Middle frontal gyrus (tissue), 1 donor: Measurements from ENCODE around the gene MTCL3.
"Not testable (repeated sequence)": the region's sequence is repeated elsewhere in the genome, so short reads cannot be mapped to it uniquely, and the experiment has no call there.

Experiments
- DNase-seq: peaks from one replicate; pipeline ENCODE4 v3.0.0-alpha.2; 2015; ENCODE audit warnings: low spot score; ENCODE audit errors: extremely low spot score

The MTCL3 gene

DNA sequence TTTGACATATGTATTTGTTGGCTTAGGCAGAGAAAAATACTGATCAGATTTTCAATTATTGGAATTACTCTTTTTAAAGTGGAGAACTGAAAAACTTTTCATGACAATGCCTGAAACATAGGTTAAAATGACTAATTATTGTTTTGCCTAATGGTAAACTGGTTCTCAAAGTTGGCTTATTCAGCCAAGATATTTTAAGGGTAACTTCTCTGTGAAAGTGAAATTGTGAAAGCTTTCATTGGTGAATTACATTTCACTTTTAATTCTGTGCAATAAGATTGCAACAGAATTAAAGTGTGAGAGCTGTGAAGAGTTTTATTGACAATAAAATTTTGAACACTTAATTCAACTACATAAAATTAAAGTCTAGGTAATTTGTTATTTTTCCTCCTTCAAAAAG is 84.5 kb downstream of the MTCL3 start:
- DNase-seq, result no peak

DNA sequence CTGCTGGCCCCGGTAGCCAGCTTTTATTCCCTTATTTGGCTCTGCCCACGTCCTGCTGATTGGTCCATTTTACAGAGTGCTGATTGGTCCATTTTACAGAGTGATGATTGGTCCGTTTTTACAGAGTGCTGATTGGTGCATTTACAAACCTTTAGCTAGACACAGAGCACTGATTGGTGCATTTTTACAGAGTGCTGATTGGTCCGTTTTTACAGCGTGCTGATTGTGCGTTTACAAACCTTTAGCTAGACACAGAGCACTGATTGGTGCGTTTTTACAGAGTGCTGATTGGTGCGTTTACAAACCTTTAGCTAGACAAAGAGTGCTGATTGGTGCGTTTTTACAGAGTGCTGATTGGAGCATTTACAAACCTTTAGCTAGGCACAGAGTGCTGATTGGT is 90.6 kb downstream of the MTCL3 start:
- not testable (repeated sequence) for DNase-seq

DNA sequence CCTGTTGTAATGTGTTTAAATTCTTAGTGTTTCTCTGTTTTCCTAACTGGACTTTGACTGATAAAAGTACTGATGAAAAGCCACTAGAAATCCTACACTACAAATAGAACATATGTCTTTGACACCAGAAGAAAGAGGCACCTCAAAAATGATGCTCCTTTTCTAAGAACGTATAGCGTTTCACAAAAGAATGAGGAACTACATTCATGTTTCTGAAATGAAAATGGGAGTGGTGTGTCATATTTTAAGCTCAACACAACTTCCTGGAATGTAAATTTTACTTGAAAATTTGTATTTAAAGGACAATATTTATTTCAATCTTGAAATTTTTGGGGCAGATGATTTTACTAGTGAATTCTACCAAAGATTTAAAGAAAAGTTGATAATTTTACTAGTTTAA is 95.2 kb downstream of the MTCL3 start:
- DNase-seq, result no peak
